Right lobe of liver (tissue), 6 donors: ENCODE results near the gene ADGRA1. TPM values are rescaled to one million over a fixed set of nuclear protein-coding genes. Genes with fewer than 3 reads are reported as not detected.
A peak's percentile ranks its signal among the peaks of the same experiment; 100 is the strongest.

Source experiments
- ATAC-seq, 4 donors: fragments of 200-7000 bp; cut with Tn5 transposase; one replicate each; pipeline ENCODE4 v1.9.1; 2020; ENCODE audit warnings: mild to moderate bottlenecking in 4 of 4, moderate library complexity in 4 of 4
- DNase-seq, 3 donors: peaks; one replicate each; pipeline ENCODE4 v3.0.0-alpha.2; 2020
- H3K27ac ChIP-seq, 3 donors: fragments of 200-600 bp; one replicate each; pipeline ENCODE4 v1.8.0; 2022
- H3K27me3 ChIP-seq, 2 donors: fragments of 200-600 bp; one replicate each; pipeline ENCODE4 v1.8.0; 2022
- H3K36me3 ChIP-seq, 4 donors: fragments of 200-600 bp; sonication (generic) in 1 of 4; one replicate each; pipeline versions ENCODE4 v1.5.1 to v1.8.0; 2017 to 2022; ENCODE audit warnings: control low read depth in 1 of 4
- H3K4me1 ChIP-seq, 4 donors: fragments of 200-600 bp; sonication (generic) in 1 of 4; one replicate each; pipeline versions ENCODE4 v1.5.1 to v1.8.0; 2017 to 2022; ENCODE audit warnings: control low read depth in 1 of 4
- H3K4me3 ChIP-seq, 3 donors: fragments of 200-600 bp; one replicate each; pipeline ENCODE4 v1.8.0; 2022
- H3K9me3 ChIP-seq, 4 donors: fragments of 200-600 bp; sonication (generic) in 1 of 4; one replicate each; pipeline versions ENCODE4 v1.5.1 to v1.8.0; 2017 to 2022; ENCODE audit warnings: control low read depth in 1 of 4
- POLR2A ChIP-seq: fragments of 450-650 bp; IDR thresholded peaks from one replicate; pipeline ENCODE4 v1.6.1; 2017; ENCODE audit warnings: antibody characterized with exemption, mild to moderate bottlenecking
- WGBS: methylation state at CpG from one replicate; pipeline ENCODE4 v1.1.6; 2018; ENCODE audit warnings: low coverage, low lambda C conversion rate; ENCODE audit not compliant: insufficient coverage; ENCODE audit errors: missing lambda C conversion rate; 5-methylcytosine and 5-hydroxymethylcytosine counted together
- intact Hi-C, 2 donors: fragments of 100-400 bp; cut with DNase I; formaldehyde crosslinking; loops; one replicate each; pipeline versions ENCODE4 v1.11.2 to v1.14.1; 2022
- total RNA-seq, 6 experiments: library from RNA; depleted of rRNA in 2 of 6; stranded (reverse); fragments of >200 nt in 2 of 6; fragmentation: NEBNext Ultra II Directional in 3 of 6; extraction: Animal tissue kit (Norgen Biotek cat#: 25700) in 3 of 6; gene quantifications; one replicate each; pipeline versions ENCODE4 v1.1.0 to v1.2.4, GENCODE V29; 2016 to 2023
- TF ChIP-seq, protein P1 (sequence below), 4 donors: fragments of 200-600 bp in 3 of 4; fragments of 450-650 bp in 1 of 4; IDR thresholded peaks; one replicate each; pipeline versions ENCODE4 v1.5.1 to v1.8.0; 2016 to 2022; ENCODE audit warnings: antibody characterized with exemption in 4 of 4, mild to moderate bottlenecking in 2 of 4
- donor health status: DM: no; HTN: yes; CAD: no.
- donor health status: DM: no; HTN: no; CAD: no.
- donor health status: DM: no; HTN: no; CAD: no.
- donor health status: DM: no; HTN: yes; CAD: no.
- donor health status: DM: no; HTN: yes; CAD: no.

The ADGRA1 gene
- total RNA-seq, 6 experiments from 2014 or later = 0.10 to 0.46 (median 0.16) TPM; not detected in 1

DNA sequence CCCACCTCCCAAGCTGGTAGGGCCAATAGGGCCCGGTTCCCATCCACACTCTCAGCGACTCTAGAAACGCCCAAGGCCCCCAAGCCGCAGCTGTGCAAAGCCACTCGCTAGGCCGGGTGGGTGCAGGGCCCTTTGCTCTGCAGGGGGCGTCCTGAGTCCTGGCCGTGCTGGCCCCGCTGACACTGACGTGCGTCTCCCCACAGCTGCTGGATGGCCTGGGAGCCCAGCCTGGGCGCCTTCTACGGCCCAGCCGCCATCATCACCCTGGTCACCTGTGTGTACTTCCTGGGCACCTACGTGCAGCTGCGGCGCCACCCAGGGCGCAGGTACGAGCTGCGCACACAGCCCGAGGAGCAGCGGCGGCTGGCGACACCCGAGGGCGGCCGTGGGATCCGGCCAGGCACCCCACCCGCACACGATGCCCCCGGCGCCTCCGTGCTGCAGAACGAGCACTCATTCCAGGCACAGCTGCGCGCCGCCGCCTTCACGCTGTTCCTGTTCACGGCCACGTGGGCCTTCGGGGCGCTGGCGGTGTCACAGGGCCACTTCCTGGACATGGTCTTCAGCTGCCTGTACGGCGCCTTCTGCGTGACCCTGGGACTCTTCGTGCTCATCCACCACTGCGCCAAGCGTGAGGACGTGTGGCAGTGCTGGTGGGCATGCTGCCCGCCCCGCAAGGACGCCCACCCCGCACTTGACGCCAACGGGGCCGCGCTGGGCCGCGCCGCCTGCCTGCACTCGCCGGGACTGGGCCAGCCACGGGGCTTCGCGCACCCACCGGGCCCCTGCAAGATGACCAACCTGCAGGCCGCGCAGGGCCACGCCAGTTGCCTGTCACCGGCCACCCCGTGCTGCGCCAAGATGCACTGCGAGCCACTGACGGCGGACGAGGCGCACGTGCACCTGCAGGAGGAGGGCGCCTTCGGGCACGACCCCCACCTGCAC, 40.7 kb downstream of the ADGRA1 start:
- WGBS = 100% methylated on average over 1 of the region's 83 CpGs
- no peak for TF ChIP-seq POLR2A
- TF ChIP-seq, protein P1, sequence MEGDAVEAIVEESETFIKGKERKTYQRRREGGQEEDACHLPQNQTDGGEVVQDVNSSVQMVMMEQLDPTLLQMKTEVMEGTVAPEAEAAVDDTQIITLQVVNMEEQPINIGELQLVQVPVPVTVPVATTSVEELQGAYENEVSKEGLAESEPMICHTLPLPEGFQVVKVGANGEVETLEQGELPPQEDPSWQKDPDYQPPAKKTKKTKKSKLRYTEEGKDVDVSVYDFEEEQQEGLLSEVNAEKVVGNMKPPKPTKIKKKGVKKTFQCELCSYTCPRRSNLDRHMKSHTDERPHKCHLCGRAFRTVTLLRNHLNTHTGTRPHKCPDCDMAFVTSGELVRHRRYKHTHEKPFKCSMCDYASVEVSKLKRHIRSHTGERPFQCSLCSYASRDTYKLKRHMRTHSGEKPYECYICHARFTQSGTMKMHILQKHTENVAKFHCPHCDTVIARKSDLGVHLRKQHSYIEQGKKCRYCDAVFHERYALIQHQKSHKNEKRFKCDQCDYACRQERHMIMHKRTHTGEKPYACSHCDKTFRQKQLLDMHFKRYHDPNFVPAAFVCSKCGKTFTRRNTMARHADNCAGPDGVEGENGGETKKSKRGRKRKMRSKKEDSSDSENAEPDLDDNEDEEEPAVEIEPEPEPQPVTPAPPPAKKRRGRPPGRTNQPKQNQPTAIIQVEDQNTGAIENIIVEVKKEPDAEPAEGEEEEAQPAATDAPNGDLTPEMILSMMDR (IDR thresholded peaks at IDR 0.05) = no peak
- no peaks in the 10 kb centered on the region for H3K4me1 ChIP-seq
- no peaks in the 10 kb centered on the region for H3K36me3 ChIP-seq
- peak in 2 of 3 donors; percentile 44 to 49 for DNase-seq
- H3K27ac ChIP-seq = no peak overlapping the region
- no peak overlapping the region for H3K4me3 ChIP-seq
- ATAC-seq = no peak
- no peaks in the 10 kb centered on the region for H3K9me3 ChIP-seq
- H3K27me3 ChIP-seq = no peaks in the 10 kb centered on the region
- intact Hi-C loops = no loop called here

DNA sequence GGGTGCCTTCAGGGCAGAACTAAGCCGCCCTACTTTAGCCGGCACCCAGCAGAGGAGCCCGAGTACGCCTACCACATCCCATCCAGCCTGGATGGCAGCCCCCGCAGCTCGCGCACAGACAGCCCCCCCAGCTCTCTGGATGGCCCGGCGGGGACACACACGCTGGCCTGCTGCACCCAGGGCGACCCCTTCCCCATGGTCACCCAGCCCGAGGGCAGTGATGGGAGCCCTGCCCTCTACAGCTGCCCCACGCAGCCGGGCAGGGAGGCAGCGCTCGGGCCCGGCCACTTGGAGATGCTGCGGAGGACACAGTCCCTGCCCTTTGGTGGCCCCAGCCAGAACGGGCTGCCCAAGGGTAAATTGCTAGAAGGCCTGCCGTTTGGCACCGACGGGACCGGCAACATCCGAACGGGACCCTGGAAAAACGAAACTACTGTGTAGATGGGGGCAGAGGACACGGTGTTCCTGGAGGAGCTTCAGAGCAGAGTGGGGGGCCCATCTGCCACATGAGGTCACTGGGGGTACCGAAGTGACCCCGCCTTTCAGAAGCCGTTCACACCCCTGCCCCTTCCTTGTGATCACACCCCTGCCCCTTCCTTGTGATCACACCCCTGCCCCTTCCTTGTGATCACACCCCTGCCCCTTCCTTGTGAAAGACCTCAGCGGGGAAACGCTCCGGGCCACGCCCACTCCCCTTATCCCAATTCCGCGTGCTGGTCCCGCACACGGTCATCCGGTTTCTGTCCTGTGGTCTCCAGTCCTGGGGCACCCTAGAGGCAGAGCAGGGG, 41.5 kb downstream of the ADGRA1 start:
- Histone ChIP-seq H3K36me3 (no peaks in the 10 kb centered on the region), H3K27ac (no peak overlapping the region), H3K4me3 (no peak overlapping the region), H3K9me3 (no peaks in the 10 kb centered on the region), H3K27me3 (no peaks in the 10 kb centered on the region), H3K4me1 (no peaks in the 10 kb centered on the region)
- 69% methylated on average over 9 of the region's 39 CpGs for WGBS
- no peak for ATAC-seq
- intact Hi-C loops = no loop called here
- peak in 1 of 3 donors; percentile 35 for DNase-seq
- no peak for TF ChIP-seq POLR2A
- TF ChIP-seq, protein P1 (IDR thresholded peaks at IDR 0.05) = no peak

DNA sequence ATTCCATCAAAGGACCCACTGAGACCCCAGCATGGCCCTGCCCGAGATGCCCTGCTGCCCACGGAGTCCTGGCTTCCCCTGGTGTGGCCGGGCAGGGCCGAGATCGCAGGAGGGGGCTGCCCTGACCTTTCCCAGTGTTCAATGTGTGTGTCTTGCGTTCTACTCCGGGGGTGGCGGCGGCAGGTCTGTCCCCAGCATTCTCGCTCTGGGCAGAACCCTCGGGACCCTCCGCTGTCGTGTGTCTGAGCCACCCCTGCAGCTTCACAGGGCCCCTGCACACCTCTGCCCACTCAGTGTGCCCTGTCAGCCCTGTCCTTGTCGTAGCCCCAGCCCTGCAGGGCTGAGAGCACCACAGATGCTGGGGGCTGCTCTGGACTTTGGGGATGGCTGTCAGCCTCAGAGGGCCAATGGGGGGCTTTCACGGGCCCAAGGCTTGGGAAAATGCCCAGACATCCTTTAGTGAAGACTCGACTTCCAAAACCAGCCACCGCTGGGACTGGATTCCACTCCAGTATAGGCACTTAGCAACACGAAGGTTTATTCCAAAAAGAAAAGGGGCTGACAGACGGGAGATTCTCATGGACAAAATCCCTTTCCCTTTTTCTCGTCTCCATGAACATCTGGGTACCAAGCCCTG, 42.3 kb downstream of the ADGRA1 start:
- Histone ChIP-seq H3K27ac (no peak overlapping the region), H3K4me1 (no peaks in the 10 kb centered on the region), H3K36me3 (no peaks in the 10 kb centered on the region), H3K4me3 (no peak overlapping the region), H3K9me3 (no peaks in the 10 kb centered on the region), H3K27me3 (no peaks in the 10 kb centered on the region)
- intact Hi-C loops = no loop called here
- DNase-seq = peak in 2 of 3 donors; percentile 29 to 49
- WGBS = 13% methylated on average over 4 of the region's 20 CpGs
- TF ChIP-seq, protein P1 (IDR thresholded peaks at IDR 0.05) = no peak
- TF ChIP-seq POLR2A = no peak
- ATAC-seq = no peak

DNA sequence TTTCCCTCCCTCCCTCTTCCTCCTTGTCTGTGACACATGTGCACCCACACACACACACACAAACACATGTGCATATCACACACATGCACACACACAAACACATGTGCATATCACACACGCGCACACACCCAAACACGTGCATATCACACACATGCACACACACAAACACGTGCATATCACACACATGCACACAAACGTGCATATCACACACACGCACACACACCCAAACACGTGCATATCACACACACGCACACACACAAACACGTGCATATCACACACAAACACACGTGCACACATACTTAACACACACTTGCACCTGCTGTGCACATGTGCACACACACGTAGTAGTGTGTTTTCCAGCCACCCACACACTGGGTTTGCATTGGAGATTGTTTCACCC, 42.9 kb downstream of the ADGRA1 start:
- no peaks in the 10 kb centered on the region for H3K9me3 ChIP-seq
- intact Hi-C loops = no loop called here
- ATAC-seq (no peak), DNase-seq (no peak)
- H3K27ac ChIP-seq = no peak overlapping the region
- no peaks in the 10 kb centered on the region for H3K4me1 ChIP-seq
- WGBS = 63% methylated on average over 10 of the region's 11 CpGs
- no peaks in the 10 kb centered on the region for H3K36me3 ChIP-seq
- no peaks in the 10 kb centered on the region for H3K27me3 ChIP-seq
- H3K4me3 ChIP-seq = no peak overlapping the region
- TF ChIP-seq, protein P1 (IDR thresholded peaks at IDR 0.05) = no peak
- TF ChIP-seq POLR2A = no peak
